Breast epithelium (tissue), 4 donors: ENCODE data around the gene SNRPA1. TPM values are rescaled to one million over a fixed set of nuclear protein-coding genes. Genes with fewer than 3 reads are reported as not detected.

ENCODE experiments used
- DNase-seq, 2 donors: peaks; one replicate each; pipeline ENCODE4 v3.0.0-alpha.2; 2019; ENCODE audit warnings: low spot score in 2 of 2
- H3K27ac ChIP-seq, 2 donors: fragments of 200-600 bp; sonication (generic) in 1 of 2; one replicate each; pipeline ENCODE4 v1.5.1; 2016 to 2019; ENCODE audit warnings: mild to moderate bottlenecking in 1 of 2
- H3K27me3 ChIP-seq, 2 donors: fragments of 200-600 bp; sonication (generic) in 1 of 2; one replicate each; pipeline versions ENCODE4 v1.5.1 to v1.6.0; 2017 to 2019; ENCODE audit warnings: control low read depth in 1 of 2, mild to moderate bottlenecking in 1 of 2
- H3K36me3 ChIP-seq: fragments of 200-600 bp; one replicate; pipeline ENCODE4 v1.5.1; 2019
- H3K4me1 ChIP-seq, 2 donors: fragments of 200-600 bp; sonication (generic); one replicate each; pipeline ENCODE4 v1.5.1; 2016 to 2019; ENCODE audit warnings: control low read depth in 1 of 2
- H3K4me3 ChIP-seq, 3 donors: fragments of 200-600 bp; sonication (generic); 1 replicate in 2 of 3; 2 replicates in 1 of 3; pipeline ENCODE4 v1.5.1; 2016 to 2019; ENCODE audit warnings: mild to moderate bottlenecking in 3 of 3, moderate library complexity in 2 of 3
- H3K9me3 ChIP-seq, 2 donors: fragments of 200-600 bp; sonication (generic) in 1 of 2; one replicate each; pipeline ENCODE4 v1.5.1; 2016 to 2019; ENCODE audit warnings: control low read depth in 1 of 2
- CTCF ChIP-seq, 3 donors: fragments of 450-650 bp; IDR thresholded peaks; one replicate each; pipeline ENCODE4 v1.5.1; 2016 to 2017; ENCODE audit warnings: antibody characterized with exemption in 3 of 3, mild to moderate bottlenecking in 3 of 3, moderate library complexity in 3 of 3
- POLR2A ChIP-seq: fragments of 450-650 bp; IDR thresholded peaks from one replicate; pipeline ENCODE4 v1.6.1; 2016; ENCODE audit warnings: antibody characterized with exemption, mild to moderate bottlenecking, moderate library complexity
- POLR2AphosphoS5 ChIP-seq, 3 donors: sonication (generic); formaldehyde crosslinking; IDR thresholded peaks; one replicate each; pipeline ENCODE4 v1.6.1; 2017; ENCODE audit warnings: antibody characterized with exemption in 3 of 3
- intact Hi-C: fragments of 100-400 bp; cut with DNase I; formaldehyde crosslinking; loops from one replicate; pipeline ENCODE4 v1.15.1; 2023; ENCODE audit warnings: low total_unique reads
- total RNA-seq, 3 donors: library from RNA; depleted of rRNA; stranded (reverse); fragments of >200 nt; gene quantifications; one replicate each; pipeline ENCODE4 v1.1.0, GENCODE V29; 2016

SNRPA1 gene
- total RNA-seq, 3 donors from 2014 or later, result 26.4 to 51.1 (median 44.3) TPM

- H3K4me1 ChIP-seq, result no peaks in the 10 kb centered on the region
- no peak overlapping the region for H3K4me3 ChIP-seq
- intact Hi-C loops, result loop anchor here (10.0 kb wide), 1 partner anchor 337 kb away; no protein-coding TSS in a partner anchor
- no peaks in the 10 kb centered on the region for H3K27me3 ChIP-seq
- no peaks in the 10 kb centered on the region for H3K36me3 ChIP-seq
- no peak overlapping the region for H3K27ac ChIP-seq
- TF ChIP-seq POLR2AphosphoS5 (IDR thresholded peaks at IDR 0.05) (no peak), CTCF (IDR thresholded peaks at IDR 0.05) (no peak)
- H3K9me3 ChIP-seq, result no peaks in the 10 kb centered on the region
- no peak for DNase-seq
These were observed 13.0 kb upstream of the SNRPA1 start for GRCh38 chr15:101307897-101308603.

GRCh38 chr15:101307048-101307896 is 12.2 kb upstream of the SNRPA1 start:
- no peak overlapping the region for H3K27ac ChIP-seq
- no peak for DNase-seq

GRCh38 chr15:101306341-101307047 is 11.4 kb upstream of the SNRPA1 start:
- no peak overlapping the region for H3K27ac ChIP-seq
- no peak overlapping the region for H3K4me3 ChIP-seq
- no peaks in the 10 kb centered on the region for H3K9me3 ChIP-seq
- no peaks in the 10 kb centered on the region for H3K27me3 ChIP-seq
- H3K36me3 ChIP-seq, result no peaks in the 10 kb centered on the region
- H3K4me1 ChIP-seq, result no peaks in the 10 kb centered on the region
- no peak for TF ChIP-seq POLR2A
- TF ChIP-seq CTCF (IDR thresholded peaks at IDR 0.05), result no peak
- no peak for TF ChIP-seq POLR2AphosphoS5 (IDR thresholded peaks at IDR 0.05)
- DNase-seq, result no peak
- intact Hi-C loops, result loop anchor here (10.0 kb wide), 1 partner anchor 338 kb away; no protein-coding TSS in a partner anchor

More at GRCh38 chr15:101307048-101307896, 12.2 kb upstream of the SNRPA1 start:
- no peaks in the 10 kb centered on the region for H3K9me3 ChIP-seq
- no peak for TF ChIP-seq POLR2AphosphoS5 (IDR thresholded peaks at IDR 0.05)
- TF ChIP-seq POLR2A, result no peak
- no peak for TF ChIP-seq CTCF (IDR thresholded peaks at IDR 0.05)
- no peaks in the 10 kb centered on the region for H3K36me3 ChIP-seq
- no peaks in the 10 kb centered on the region for H3K27me3 ChIP-seq
- intact Hi-C loops, result loop anchor here (10.0 kb wide), 1 partner anchor 338 kb away; no protein-coding TSS in a partner anchor
- H3K4me3 ChIP-seq, result no peak overlapping the region
- no peaks in the 10 kb centered on the region for H3K4me1 ChIP-seq

- Histone ChIP-seq H3K4me1 (no peaks in the 10 kb centered on the region), H3K27ac (no peak overlapping the region)
These were observed 10.8 kb upstream of the SNRPA1 start for GRCh38 chr15:101305820-101306255.

More at GRCh38 chr15:101305820-101306255, 10.8 kb upstream of the SNRPA1 start:
- H3K27me3 ChIP-seq, result no peaks in the 10 kb centered on the region
- H3K4me3 ChIP-seq, result no peak overlapping the region
- intact Hi-C loops, result loop anchor here (10.0 kb wide), 1 partner anchor 339 kb away; no protein-coding TSS in a partner anchor
- no peaks in the 10 kb centered on the region for H3K36me3 ChIP-seq
- no peak for TF ChIP-seq POLR2AphosphoS5 (IDR thresholded peaks at IDR 0.05)
- TF ChIP-seq POLR2A, result no peak
- TF ChIP-seq CTCF (IDR thresholded peaks at IDR 0.05), result no peak
- no peaks in the 10 kb centered on the region for H3K9me3 ChIP-seq
- DNase-seq, result no peak
